Measurements from ENCODE around the gene ENDOD1.
A peak's percentile ranks its signal among the peaks of the same experiment; 100 is the strongest.

ENDOD1 gene

DNA sequence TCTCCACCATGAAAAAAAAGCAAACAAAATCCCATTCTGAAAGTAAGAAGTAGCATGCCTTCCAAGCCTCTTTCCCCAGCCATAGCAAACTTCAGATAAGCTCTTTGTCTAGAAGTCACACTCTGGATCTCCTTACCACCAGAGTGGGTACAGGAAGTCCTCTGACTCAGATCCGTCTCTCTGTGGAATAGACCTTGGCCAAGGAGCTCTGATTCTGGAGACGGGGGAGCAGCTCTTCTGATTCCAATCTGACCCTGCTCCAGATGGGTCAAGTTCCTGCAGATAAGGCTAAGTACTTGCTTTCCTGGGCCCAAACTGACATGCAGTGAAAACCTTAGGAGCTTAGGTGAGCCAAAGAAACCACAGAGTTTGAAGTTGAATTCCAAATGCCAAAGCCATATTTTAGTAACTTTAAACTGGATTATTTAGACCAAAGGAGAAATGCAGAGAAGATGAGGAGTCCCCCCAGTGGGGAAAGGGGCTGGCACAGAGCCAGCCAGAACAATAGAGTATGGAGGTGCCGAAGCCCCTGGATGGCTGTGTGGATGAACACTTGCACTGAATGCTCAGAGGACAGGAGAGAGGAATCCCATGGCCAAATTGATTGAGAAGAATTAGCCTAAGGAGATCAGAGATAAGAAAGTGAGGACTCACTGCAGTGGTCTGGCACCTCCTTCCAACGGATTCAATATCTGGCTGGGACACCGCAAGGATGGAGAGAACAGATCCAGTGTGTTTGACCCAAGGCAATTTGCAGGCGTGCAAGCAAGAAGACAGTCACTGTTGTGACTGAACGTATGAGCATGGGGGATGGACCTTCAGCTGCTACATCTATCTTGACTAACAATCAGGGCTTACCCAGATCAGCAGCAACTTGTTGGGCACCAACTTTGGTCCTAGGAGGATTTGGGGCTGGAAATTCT is 54.9 kb downstream of the ENDOD1 start:
- DNase-seq (ENCODE audit: low spot score) = no peak

GRCh38 chr11:95145430-95146060 is 55.9 kb downstream of the ENDOD1 start:
- no peak for DNase-seq (ENCODE audit: low spot score)

DNA sequence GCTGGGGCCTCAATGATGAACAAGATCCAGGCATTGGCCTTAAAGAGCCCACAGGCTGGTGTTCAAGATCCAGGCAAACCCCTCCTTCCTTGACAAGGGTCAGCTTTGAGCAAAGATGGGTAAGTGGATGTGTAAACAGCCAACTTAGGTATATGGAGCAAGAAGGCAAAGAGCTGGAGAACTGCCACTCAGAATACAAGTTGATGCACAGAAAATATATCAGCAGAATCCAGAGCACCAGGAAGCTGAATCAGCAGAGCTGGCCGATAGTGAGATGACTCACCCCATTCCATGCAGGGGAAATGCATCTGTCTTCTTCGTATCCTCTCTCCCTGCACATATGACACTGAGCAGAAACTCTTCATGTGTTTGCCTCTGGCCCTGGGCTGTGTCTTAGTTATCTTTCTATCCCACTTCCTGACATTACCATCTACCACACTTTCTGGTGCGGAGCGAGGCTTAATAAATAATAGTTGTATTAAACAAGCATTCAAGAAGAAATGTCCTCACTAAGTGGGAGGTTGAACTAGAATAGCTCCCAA is 57.8 kb downstream of the ENDOD1 start:
- no peak for DNase-seq (ENCODE audit: low spot score)

DNA sequence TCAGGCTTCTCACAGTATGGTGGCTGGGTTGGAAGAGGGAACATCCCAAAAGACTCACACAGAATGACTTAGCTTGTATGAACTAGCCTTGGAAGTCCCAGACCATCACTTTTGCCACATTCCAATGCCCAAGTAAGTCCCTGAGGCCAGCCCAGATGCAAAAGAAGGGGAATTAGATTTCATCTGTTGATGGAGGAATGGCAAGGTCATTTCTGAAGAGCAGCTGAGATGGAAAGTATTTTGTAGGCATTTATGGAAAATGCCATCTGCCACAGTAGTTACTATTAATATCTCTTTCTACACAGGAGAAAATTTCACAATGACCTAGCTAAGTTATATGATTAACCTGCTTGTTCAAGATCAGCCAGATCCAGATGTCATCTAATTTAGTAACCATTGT is 58.8 kb downstream of the ENDOD1 start:
- no peak for DNase-seq (ENCODE audit: low spot score)

GRCh38 chr11:95148938-95149337 is 59.3 kb downstream of the ENDOD1 start:
- DNase-seq (ENCODE audit: low spot score) = no peak

DNA sequence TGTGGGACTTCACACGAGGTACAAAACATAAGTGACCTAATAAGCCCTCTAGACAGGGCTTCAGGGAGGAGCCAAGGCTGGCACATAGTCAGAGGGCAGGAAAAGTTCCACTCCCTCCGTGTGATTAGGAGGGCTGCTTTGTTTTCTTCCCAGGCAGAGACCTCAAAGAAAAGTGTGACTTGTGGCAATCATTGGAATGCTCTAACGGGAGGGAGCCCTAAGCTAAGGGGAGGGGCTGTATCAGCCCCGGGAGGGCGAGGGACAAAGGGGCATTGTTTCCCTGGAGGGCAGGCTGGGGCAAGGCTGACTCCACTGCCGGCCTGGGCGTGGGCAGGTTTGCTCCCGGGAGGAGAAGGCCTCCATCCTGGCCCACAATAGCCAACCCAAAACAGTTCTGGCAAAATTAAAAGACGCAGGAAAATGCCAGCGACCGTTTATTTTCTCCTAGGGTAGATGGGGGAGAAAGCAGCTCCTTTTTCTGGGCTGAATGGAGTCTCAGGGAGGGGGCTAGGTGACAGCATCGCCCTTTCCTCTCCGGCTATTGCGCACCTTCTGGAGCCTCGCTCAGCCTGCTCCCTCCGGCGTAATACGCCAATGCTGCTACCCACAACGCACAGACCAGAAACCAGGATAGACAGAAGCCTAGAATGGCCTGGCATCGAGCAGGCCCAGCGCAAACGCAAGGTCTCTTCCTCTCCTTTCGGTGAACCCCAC is 60.2 kb downstream of the ENDOD1 start:
- no peak for DNase-seq (ENCODE audit: low spot score)

- peak; percentile 93 for DNase-seq (ENCODE audit: low spot score)
Measured at GRCh38 chr11:95150956-95151684, 61.5 kb downstream of the ENDOD1 start.

GRCh38 chr11:95152876-95153856 is 63.5 kb downstream of the ENDOD1 start:
- DNase-seq (ENCODE audit: low spot score) = no peak

- no peak for DNase-seq (ENCODE audit: low spot score)
Measured at GRCh38 chr11:95153857-95154246, 64.2 kb downstream of the ENDOD1 start.

GRCh38 chr11:95154514-95154913 is 64.9 kb downstream of the ENDOD1 start:
- DNase-seq (ENCODE audit: low spot score) = peak; percentile 42

- no peak for DNase-seq (ENCODE audit: low spot score)
Measured at GRCh38 chr11:95155385-95155784, 65.7 kb downstream of the ENDOD1 start.

- DNase-seq (ENCODE audit: low spot score) = no peak
Measured at GRCh38 chr11:95156133-95156721, 66.6 kb downstream of the ENDOD1 start.

- DNase-seq (ENCODE audit: low spot score) = no peak
Measured at GRCh38 chr11:95156916-95157541, 67.4 kb downstream of the ENDOD1 start.

DNA sequence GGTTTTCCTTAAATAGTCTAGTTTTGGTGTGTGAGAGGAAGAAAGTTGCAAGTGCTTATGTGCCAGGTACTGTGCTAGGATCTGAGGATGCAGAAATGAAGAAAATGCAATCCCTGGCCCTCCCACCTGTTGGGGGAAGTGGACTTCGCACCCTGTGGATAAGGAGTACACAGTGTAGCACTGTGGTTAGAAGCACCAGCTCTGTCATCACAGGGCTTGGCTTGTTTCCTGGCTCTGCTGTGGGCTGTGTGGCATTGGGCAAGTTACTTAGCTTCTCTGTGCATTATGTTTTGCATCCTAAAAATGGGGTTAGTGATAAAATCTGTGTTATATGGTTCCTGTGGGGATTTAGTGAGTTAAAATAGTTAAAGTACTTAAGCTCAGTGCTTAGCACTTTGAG is 68.2 kb downstream of the ENDOD1 start:
- no peak for DNase-seq (ENCODE audit: low spot score)

GRCh38 chr11:95161248-95161647 is 71.6 kb downstream of the ENDOD1 start:
- no peak for DNase-seq (ENCODE audit: low spot score)

DNA sequence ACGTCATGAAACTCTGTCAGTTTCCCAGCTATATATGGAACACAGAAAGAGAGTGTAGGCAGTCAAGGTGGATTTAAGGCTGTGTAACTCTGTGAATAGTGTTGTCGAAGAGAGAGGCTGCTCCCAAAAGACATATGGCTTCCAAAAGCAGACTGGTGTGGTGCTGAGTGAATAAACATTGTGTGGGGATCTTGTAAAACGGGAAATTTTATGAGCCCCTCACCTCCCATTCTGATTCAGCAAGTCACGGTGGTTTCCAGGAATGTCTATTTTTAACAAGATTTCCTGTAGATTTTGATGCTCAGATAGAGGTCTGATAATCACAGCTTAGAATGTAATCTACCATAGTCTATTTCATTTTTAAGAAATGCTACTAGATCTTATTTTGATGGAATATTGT is 73.5 kb downstream of the ENDOD1 start:
- DNase-seq (ENCODE audit: low spot score) = no peak

GRCh38 chr11:95165638-95166037 is 76.0 kb downstream of the ENDOD1 start:
- DNase-seq (ENCODE audit: low spot score) = no peak

- no peak for DNase-seq (ENCODE audit: low spot score)
Measured at GRCh38 chr11:95166781-95167180, 77.1 kb downstream of the ENDOD1 start.

- no peak for DNase-seq (ENCODE audit: low spot score)
Measured at GRCh38 chr11:95170294-95170693, 80.6 kb downstream of the ENDOD1 start.

Data from cerebellar cortex (tissue), 1 donor.